Hematopoietic multipotent progenitor cell (in vitro differentiated cells): Measurements from ENCODE around the gene AATK. TPM values are rescaled to one million over a fixed set of nuclear protein-coding genes. Genes with fewer than 3 reads are reported as not detected.
A peak's percentile ranks its signal among the peaks of the same experiment; 100 is the strongest.

Experiments
- DNase-seq, 3 donors: peaks; one replicate each; pipeline ENCODE4 v3.0.0-alpha.2; 2011 to 2015; ENCODE audit warnings: low read depth in 2 of 3, low spot score in 2 of 3
- total RNA-seq: library from RNA; depleted of rRNA; stranded (reverse); fragments of >200 nt; gene quantifications from one replicate; pipeline ENCODE4 v1.2.3, GENCODE V29; 2012

The AATK gene
- total RNA-seq, 1 donor = 7.0 TPM

DNA sequence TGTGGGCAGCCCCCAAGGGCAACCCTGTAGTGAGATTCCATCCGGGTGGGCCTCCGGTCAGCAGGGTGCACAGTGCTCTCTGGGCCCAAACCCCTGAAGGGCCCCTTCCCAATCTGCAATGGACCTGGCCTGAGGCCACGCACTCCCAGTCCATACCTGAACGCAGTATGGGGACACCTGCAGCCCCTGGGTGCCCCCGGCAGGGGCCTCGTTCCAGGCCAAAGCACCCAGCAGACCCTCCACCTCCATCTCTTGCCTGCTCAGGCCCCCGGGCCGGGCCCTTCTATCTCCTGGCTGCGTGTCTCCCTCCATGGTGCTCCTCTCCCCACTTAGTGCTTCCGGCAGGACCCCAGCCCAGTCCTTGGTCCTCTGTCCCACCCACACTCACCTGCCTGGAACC lies 17.3 kb upstream of the AATK start:
- no peak for DNase-seq

DNA sequence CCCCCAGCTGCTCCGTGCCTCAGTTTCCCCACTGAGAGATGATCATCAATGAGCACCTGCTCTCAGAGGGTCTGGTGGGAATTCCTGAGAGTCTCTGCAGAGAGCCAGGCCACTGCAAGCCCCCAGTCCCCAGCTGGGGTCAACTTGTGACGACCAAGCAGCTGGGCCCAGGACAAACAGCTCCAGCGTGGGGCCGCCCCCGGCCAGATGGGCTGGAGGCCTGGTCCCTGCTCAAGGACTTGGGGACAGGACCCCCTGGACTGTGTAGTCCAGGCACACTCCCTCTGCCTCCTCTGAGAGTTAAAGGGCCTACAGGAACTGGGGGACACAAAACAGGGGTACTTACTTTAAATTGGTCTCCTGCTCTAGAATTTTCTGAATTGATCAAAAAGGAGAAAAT lies 16.6 kb upstream of the AATK start:
- DNase-seq = no peak

DNA sequence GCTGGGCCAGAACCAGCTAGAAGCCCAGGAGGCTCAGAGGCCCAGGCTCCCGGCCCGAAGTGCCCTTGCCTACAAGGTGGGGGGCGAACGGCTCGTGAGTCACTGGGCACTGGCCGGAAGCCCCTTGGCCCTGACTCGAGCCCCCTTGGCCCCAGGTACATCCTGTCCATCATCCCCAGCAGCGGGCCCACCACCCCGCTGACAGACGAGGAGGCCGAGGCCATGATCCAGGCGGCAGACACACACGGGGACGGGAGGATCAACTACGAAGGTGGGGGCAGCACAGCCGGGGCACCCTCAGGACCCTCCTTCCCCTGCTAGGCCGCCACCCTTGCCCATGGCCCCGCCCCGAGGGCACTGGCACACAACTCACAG lies 15.8 kb upstream of the AATK start:
- no peak for DNase-seq

DNA sequence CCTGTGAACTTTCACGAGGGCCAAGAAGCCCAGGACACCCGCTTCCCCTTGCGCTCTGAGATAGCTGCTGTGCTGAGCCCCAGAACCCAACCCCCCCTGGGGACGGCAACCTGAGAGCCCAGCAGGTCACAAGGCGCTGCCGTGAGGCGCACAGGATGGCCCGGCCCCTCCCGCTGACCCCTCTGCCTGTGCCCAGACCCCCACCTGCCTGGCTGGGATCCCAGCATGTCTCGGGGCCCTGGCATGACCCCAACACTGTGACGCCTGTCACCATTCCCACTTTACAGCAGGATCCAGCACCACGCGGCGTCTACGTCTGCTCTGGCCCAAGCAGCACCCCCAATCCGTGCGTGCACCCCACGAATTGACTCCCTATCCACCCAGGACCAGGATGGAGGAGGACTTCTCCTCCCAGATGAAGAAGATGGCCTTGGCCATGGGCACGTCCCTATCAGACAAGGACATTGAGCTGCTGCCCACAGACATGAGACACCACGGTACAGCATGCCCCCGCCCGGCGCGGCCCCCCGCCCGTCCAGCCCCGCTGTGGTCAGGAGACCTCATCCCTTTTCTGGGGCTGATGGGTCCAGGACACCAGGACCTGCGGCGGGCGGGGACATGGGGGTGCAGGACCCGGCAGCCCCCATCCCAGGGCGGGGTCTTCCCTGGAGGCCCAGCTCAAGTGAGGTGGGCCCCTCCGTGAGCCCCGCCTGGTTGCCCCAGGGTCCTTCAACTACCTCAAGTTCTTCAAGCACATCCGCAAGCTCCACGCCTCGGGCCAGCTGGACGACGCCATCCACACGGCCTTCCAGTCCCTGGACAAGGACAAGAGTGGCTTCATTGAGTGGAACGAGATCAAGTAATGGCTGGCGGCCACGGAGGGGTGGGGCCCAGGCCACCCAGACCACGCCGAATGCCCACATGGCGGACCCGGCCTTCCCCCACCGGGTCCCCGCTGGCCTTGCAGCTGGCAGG lies 15.1 kb upstream of the AATK start:
- DNase-seq = no peak

DNA sequence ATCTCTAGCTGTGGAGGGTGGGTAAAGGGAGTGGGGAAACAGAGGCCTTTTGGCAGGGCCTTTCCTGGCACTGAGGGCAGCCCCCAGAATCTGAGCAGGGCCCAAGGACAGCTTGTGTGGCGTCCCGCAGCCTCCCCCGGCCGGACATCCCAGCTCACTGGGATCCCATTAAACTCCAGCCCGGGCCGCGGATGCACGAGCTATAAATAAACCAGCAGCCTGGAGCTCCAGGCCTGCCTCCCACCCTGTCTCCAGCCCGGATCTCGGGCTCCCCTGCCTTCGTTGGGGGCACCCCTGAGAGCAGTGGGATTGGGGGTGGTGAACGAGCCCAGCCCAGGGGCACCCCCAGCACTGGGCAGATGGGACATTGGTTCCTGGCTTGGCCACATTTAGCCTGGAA lies 13.8 kb upstream of the AATK start:
- no peak for DNase-seq

DNA sequence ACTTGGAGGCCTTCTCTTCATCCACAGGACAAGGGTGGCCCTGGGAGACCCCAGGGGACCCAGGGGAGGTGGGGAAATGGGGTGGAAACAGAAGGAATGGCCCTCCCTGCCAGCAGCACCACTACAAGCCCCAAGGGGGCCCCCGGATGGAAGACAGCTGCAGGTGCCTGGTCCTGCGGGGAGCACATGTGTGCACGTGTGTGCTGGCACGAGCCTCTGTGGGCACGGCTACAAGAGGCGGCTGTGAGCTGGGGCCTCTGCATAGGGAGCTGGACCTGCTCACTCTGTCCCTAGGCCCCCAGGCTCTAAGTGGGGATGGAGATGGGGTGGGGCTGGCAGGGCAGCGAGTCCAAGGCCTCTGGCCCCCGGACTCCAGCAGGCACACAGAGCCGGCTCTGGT lies 13.2 kb upstream of the AATK start:
- DNase-seq = no peak

DNA sequence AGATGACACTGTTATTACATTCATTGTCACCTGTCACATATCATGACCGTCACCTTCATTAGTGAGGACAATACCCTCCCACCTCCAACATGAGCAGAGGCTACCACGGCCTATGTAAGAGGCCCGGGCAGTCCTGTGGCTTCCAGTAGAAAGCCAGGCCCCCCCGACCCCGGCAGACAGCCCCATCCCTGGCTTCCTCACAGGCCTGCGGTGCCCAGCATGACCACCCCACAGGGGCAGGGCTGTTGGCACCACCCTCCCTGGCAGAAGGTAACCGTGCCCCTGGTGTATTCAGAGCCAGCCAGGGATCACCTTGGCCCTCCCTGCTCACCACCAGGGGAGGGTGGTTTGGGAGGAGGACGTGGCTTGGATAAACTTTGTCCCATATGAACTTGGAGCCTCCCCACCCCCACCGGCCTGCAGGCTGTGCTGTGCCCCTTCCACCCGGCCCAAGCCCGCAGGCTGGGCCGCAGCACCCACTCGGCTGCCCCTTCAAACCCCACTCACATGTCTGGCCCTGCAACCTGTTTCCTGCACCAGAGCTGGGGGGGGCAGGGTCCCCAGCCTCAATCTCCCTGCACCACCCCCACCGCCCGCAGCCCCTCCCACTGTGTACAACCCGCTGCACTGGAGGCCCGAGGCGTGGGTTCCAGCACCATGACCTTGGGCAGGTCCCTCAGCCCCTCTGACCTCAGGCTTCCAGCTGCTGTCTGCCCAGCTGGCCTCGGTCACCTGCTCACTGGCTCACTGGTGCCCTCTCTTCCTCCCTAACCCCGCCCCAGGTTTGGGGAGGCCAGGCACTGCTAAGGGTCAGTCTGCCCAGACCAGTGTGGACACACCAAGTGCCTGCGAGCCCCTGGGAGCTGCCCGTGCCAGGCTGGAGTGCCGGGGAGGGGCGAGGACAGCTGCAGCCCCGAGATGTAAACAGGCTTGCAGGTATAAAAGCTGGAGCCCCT lies 12.4 kb upstream of the AATK start:
- no peak for DNase-seq

DNA sequence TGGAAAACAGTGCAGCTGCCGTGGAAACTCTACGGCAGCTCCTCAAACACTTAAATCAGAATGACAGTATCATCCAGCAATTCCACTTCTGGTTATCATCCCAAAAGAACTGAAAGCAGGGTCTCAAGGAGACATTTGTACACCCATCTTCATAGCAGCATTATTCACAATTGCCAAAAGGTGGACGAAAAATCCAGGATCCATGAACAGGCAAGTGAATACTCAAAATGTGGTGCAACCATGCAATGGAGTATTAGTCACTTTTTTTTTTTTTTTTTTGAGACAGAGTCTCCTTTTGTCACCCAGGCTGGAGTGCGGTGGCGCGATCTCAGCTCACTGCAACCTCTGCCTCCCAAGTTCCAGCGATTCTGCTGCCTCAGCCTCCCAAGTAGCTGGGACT lies 10.6 kb upstream of the AATK start:
- DNase-seq = peak in 1 of 3 donors; percentile 48

DNA sequence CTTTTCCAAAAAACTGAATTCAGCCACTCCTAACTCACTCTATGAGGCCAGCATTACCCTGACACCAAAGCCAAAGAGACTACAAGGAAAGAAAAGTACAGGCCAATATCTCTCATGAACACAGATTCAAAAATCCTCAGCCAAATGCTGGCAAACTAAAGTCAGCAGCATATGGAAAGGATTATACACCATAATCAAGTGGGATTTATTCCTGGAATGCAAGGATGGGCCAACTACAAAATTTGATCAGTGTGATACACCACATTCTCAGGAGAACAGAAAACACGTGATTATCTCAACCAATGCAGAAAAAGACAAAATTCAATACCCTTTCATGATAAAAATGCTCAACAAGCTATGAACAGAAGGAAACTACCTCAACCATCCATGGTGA lies 7.7 kb upstream of the AATK start:
- no peak for DNase-seq

DNA sequence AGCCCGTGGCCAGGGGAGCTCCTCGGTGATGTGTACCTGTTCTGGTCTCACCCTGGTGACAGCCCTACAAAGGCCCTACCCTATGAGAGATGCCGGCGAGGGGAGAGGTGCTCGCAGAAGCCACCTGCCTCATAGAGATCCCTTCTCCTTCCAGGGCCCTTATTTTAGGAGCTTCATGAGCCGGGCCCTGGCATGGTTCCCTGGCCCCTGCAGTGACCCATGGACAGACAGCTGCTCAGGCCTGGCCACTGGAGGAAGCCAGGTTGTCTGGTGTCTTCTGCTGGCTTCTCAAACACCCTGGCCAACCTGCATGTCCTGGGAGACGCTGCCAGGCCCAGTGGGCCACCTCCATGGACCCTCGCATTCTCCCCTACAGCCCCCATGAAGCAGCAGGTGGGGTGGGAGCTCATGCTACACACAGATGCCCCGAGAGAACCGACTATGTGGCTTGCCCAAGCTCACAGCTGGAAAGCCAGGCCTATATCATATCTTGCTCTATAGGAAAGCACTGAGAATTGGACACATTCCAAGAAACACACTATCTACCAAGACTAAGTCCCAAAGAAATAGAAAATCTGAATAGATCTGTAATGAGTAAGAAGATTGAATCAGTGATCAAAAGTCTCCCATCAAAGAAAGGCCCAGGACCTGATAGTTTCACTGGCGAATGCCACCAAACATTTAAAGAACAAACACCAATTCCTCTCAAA lies 7.2 kb upstream of the AATK start:
- no peak for DNase-seq

DNA sequence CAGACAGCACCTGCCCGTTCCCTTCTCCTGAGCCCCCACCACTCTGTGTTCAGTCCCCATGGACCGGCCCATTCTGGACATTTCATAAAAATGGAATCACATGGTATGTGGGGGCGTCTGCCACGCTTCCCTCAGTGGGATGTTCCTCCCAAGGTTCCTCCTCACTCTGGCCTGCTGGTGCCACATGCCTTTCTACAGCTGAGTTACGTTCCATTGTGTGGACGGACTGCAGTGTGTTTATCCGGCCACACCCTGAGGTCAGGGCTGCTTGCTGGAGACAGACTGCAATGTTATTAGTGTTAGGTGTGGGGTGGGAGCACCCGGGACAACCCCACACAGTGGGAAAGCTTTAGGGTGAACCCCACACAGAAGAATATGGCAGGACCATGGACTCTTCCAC lies 5.9 kb upstream of the AATK start:
- DNase-seq = no peak

DNA sequence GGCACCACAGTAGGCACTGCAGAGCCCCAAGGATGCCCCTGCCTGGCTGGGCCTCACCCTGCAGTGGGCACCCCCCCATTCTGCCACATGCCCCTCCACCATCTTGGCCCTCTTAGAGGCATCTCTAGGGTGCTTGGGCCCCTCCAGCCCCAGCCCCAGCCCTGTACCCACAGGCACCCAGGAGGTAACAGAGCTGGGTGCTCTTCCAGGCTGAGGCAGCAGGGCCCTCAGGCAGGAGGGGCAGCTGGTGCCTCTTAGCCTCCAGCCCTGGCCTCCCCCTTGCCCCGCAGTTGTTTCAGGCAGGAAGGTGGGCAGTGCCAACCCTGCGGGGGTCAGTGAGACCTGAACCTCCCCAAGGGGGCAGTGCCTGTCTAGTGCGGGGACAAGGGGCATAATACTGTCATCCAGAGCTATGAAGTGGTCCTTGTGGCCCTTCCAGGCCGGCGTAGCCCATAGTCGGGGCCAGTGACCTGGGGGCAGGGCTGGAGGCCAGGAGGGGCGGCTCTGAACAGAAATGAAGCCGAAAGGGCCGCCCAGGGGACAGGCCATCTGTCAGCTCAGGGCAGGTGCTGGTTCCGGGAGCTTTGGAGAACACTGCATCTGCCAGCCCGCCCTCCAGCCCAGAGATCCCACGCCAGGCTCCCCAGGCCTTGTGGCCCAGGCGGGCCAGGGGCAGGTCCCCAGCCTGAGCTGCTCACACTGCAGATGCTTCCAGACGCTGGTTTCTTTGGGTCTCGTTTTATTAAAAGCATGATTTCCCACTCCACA lies 4.9 kb upstream of the AATK start:
- DNase-seq = no peak

DNA sequence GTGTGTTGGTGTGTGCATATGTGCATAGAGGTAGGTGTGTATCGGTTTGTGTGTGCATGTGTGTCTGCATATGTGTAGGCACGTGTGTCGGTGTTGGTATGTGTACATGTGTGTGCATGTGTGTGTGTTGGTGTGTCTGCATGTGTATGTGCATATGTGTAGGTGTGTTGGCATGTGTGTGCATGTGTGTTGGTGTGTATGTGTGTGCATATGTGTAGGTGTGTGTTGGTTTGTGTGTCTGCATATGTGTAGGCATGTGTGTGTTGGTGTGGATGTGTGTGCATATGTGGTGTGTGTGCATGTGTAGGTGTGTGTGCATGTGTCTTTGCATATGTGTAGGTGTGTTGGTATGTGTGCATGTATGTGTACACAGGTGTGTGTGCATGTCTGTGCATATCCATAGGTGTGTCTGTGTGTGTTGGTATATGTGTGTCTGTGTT lies 3.9 kb upstream of the AATK start:
- DNase-seq = no peak

DNA sequence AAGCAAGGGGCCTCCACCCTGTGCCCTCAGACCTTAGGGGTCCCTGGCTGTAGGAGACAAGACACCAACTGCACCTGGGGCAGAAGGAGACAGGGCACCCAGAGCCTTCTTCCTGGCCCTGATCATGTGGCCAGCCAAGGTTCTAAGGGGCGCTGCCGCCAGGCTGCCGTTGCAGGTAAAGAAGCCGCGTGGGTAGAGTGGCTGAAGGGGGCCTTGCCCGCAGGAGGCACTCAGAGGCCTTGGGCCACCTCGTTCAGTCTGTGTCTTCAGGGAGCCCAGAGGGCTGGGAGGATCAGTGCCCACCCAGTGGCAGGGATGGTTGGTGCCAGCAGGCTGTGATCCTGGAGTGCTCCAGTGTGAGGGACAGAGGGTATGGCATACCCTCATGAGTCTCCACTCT lies 1.6 kb upstream of the AATK start:
- no peak for DNase-seq

DNA sequence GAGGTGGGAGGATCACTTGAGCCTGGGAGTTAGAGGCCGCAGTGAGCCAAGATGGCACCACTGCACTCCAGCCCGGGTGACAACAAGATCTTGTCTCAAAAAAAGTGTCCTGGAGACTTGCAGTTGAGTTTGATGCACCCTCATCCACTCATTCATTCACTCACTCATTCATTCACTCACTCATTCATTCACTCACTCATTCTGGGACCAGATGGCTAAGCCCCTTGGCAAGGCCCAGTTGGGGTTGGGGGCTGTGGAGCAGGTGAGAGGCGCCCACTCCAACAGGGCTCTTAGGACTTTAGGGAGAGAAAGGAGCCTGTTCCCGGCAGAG lies 1.1 kb upstream of the AATK start:
- DNase-seq = no peak

DNA sequence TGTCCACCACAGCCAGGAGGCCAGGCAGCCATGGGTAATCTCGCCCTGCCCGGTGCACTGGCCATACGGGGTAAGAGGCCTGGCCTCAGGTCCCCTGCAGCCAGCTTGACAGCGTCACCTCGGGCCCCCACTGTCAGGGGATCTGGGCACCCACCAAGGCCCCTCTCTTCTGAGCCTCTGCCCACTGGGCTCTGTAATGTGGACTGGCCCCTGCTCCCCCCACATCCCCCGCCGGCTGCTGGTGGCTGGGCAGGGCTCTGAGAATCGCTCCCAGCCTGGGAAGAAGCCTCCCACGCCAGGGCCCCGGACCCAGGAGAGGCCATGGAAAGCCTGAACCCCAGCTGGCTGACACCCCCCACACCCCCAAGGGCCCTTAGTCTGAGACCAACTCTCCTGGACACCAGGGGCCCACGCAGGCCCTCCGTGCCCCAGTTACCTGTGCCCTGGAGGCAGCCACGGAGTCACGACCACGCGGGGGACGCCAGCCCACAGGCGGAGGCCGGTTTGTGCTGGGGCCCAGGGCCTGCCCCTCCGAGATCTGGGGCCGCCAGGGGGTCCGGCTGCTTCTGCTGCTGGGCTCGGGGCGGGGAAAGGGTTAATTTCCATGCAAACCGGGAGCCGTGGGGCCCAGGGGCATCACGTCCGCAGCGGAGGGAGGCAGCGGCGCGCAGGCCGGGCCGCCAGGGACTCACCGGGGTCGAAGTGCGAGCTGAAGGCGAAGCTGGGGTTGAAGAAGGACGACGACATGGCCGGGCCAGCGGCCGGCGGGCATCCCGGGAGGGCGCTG lies 582 bp downstream of the AATK start, which contains the start of gene PVALEF:
Gene PVALEF, plus strand, starts transcription at position 262 of the 787 bp plus-strand sequence. CDS start 15,720 bp downstream, outside the sequence.
- DNase-seq = peak in 1 of 3 donors; percentile 16

DNA sequence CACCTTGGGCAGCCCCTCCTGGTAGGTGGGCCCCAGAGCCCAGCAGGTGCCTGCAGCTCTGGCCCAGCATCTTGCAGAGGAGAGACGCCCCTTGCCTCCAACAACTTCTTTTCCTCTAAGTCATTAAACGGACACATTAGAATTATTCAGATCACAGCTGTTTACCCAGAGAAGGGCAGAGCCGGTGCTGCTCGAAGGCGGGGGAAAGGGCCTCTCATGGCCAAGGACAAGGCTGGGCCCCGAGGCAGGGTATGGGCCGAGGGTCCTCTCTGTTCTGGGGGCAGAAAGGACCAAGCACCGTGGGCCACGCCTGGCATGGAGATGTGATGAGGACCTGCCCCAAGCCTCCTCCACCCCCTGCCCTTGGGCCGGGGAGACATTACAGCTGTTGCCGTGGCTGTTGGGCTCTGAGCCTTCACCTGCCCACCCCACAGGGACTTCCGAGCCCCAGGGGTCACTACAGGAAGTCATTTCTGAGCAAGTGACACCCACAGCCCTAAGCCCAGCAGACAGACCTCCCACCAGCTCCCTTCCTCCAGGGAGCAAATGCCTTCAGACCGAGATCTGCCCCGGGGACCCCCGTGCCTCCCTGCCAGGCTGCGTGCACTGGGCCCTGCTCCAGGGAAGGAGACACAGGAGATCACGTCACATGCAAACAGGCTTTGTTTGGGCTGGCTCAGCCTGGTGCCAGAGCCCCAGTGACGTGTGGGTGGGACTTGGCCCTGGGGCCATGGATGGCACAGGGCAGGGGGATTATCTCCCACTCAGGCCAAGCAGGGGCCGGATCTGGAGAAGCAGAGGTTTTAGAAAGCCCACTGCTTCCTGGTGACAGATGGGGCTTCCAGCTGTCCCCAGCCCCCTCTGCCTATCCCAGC lies 1.4 kb downstream of the AATK start:
- DNase-seq = no peak

DNA sequence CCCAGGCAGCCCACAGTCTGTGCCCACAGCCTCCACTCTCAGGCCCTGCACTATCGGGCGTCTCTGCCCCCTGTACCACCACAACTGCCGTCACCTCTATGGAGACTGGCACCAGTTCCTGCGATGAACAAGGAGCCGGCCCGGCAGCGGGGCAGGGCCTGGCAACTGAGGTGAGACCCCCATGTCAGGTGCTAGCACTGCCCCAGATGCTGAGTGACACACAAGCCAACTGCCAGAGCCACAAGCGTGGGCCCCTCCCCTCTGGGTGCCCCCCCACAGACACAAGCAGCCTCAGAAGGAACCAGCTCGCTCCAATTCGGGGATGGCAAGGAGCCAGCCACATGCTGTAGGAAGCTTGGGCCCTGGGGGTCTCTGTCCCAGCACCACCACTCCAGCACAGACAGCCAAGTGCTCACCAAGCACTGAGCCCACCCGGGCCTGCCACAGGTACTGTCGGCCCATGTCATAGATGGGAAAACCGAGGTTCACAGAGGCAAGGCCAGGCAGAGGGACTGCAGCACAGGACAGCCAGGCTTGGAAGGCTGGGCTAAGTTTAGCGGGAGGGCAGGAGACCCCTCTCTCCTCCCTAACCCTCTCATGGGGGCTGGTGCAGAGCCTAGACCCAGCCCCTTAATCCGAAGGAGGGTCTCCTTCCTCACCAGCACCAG lies 2.2 kb downstream of the AATK start:
- no peak for DNase-seq
